ENCODE results near the gene SLC8A3. TPM values are rescaled to one million over a fixed set of nuclear protein-coding genes. Genes with fewer than 3 reads are reported as not detected.

The SLC8A3 gene
- polyA plus RNA-seq, 4 donors: 0.32 to 0.54 (median 0.40) TPM

- no peak for DNase-seq (ENCODE audit: low read depth in 4 of 4, low spot score in 2 of 4)
These were observed 7.5 kb downstream of the SLC8A3 start for GRCh38 chr14:70181276-70181675.

- DNase-seq (ENCODE audit: low read depth in 4 of 4, low spot score in 2 of 4): no peak
These were observed 8.0 kb downstream of the SLC8A3 start for GRCh38 chr14:70180718-70181117.

GRCh38 chr14:70177081-70177800, 11.5 kb downstream of the SLC8A3 start:
- no peak for DNase-seq (ENCODE audit: low read depth in 4 of 4, low spot score in 2 of 4)

GRCh38 chr14:70173569-70173968, 15.2 kb downstream of the SLC8A3 start:
- DNase-seq (ENCODE audit: low read depth in 4 of 4, low spot score in 2 of 4): no peak

GRCh38 chr14:70171726-70172125, 17.0 kb downstream of the SLC8A3 start:
- DNase-seq (ENCODE audit: low read depth in 4 of 4, low spot score in 2 of 4): no peak

- DNase-seq (ENCODE audit: low read depth in 4 of 4, low spot score in 2 of 4): no peak
These were observed 17.8 kb downstream of the SLC8A3 start for GRCh38 chr14:70170976-70171375.

GRCh38 chr14:70168406-70168805, 20.3 kb downstream of the SLC8A3 start:
- DNase-seq (ENCODE audit: low read depth in 4 of 4, low spot score in 2 of 4): no peak

- DNase-seq (ENCODE audit: low read depth in 4 of 4, low spot score in 2 of 4): no peak
These were observed 22.1 kb downstream of the SLC8A3 start for GRCh38 chr14:70166530-70167203.

GRCh38 chr14:70162358-70162757, 26.4 kb downstream of the SLC8A3 start:
- no peak for DNase-seq (ENCODE audit: low read depth in 4 of 4, low spot score in 2 of 4)

GRCh38 chr14:70156592-70156991, 32.2 kb downstream of the SLC8A3 start:
- DNase-seq (ENCODE audit: low read depth in 4 of 4, low spot score in 2 of 4): peak in 1 of 4 donors; percentile 2

- no peak for DNase-seq (ENCODE audit: low read depth in 4 of 4, low spot score in 2 of 4)
These were observed 36.0 kb downstream of the SLC8A3 start for GRCh38 chr14:70152704-70153103.

- no peak for DNase-seq (ENCODE audit: low read depth in 4 of 4, low spot score in 2 of 4)
These were observed 36.7 kb downstream of the SLC8A3 start for GRCh38 chr14:70152081-70152480.

GRCh38 chr14:70149596-70150165, 39.1 kb downstream of the SLC8A3 start:
- DNase-seq (ENCODE audit: low read depth in 4 of 4, low spot score in 2 of 4): no peak

GRCh38 chr14:70148911-70149595, 39.7 kb downstream of the SLC8A3 start:
- no peak for DNase-seq (ENCODE audit: low read depth in 4 of 4, low spot score in 2 of 4)

GRCh38 chr14:70148351-70148750, 40.4 kb downstream of the SLC8A3 start:
- no peak for DNase-seq (ENCODE audit: low read depth in 4 of 4, low spot score in 2 of 4)

- DNase-seq (ENCODE audit: low read depth in 4 of 4, low spot score in 2 of 4): no peak
These were observed 44.7 kb downstream of the SLC8A3 start for GRCh38 chr14:70144046-70144445.

- DNase-seq (ENCODE audit: low read depth in 4 of 4, low spot score in 2 of 4): no peak
These were observed 45.4 kb downstream of the SLC8A3 start for GRCh38 chr14:70143306-70143705.

- no peak for DNase-seq (ENCODE audit: low read depth in 4 of 4, low spot score in 2 of 4)
These were observed 48.1 kb downstream of the SLC8A3 start for GRCh38 chr14:70140614-70141013.

- no peak for DNase-seq (ENCODE audit: low read depth in 4 of 4, low spot score in 2 of 4)
These were observed 49.4 kb downstream of the SLC8A3 start for GRCh38 chr14:70139384-70139783.

- no peak for DNase-seq (ENCODE audit: low read depth in 4 of 4, low spot score in 2 of 4)
These were observed 51.0 kb downstream of the SLC8A3 start for GRCh38 chr14:70137788-70138187.

GRCh38 chr14:70133461-70133860, 55.3 kb downstream of the SLC8A3 start:
- no peak for DNase-seq (ENCODE audit: low read depth in 4 of 4, low spot score in 2 of 4)
